Pancreas (tissue), 10 donors: Measurements from ENCODE around the gene F2R. TPM values are rescaled to one million over a fixed set of nuclear protein-coding genes. Genes with fewer than 3 reads are reported as not detected.

ENCODE experiments used
- ATAC-seq, 4 donors: fragments of 200-7000 bp; cut with Tn5 transposase; one replicate each; pipeline versions ENCODE4 v1.8.0 to v1.9.1; 2020; ENCODE audit warnings: mild to moderate bottlenecking in 4 of 4, moderate library complexity in 4 of 4
- DNase-seq, 6 donors: peaks; one replicate each; pipeline ENCODE4 v3.0.0-alpha.2; 2020
- FAIRE-seq: peaks from 2 replicates; lab custom pipeline; 2012; peaks lifted over from hg19 to GRCh38; lab: Jason Lieb, UNC
- H3K27ac ChIP-seq, 4 donors: fragments of 200-600 bp; sonication (generic); 1 replicate in 3 of 4; 2 replicates in 1 of 4; pipeline versions ENCODE4 v1.5.0 to v1.8.0; 2020
- H3K27me3 ChIP-seq, 4 donors: fragments of 200-600 bp; one replicate each; pipeline ENCODE4 v1.8.0; 2021
- H3K36me3 ChIP-seq, 3 donors: fragments of 200-600 bp; sonication (generic) in 1 of 3; one replicate each; pipeline versions ENCODE4 v1.5.0 to v1.8.0; 2020 to 2021
- H3K4me1 ChIP-seq, 3 donors: fragments of 200-600 bp; one replicate each; pipeline ENCODE4 v1.8.0; 2021
- H3K4me3 ChIP-seq, 4 donors: fragments of 200-600 bp; sonication (generic) in 2 of 4; one replicate each; pipeline versions ENCODE4 v1.5.0 to v1.8.0; 2020 to 2021
- H3K9me3 ChIP-seq, 4 donors: fragments of 200-600 bp; one replicate each; pipeline ENCODE4 v1.8.0; 2021
- CTCF ChIP-seq, 4 donors: fragments of 200-600 bp; sonication (generic) in 3 of 4; IDR thresholded peaks; one replicate each; pipeline versions ENCODE4 v1.5.0 to v1.8.0; 2021; ENCODE audit warnings: antibody characterized with exemption in 4 of 4
- WGBS, 2 donors: extraction: QIAGEN DNeasy Blood & Tissue Kit; methylation state at CpG; one replicate each; pipeline ENCODE4 v1.1.7; 2013; 5-methylcytosine and 5-hydroxymethylcytosine counted together
- intact Hi-C, 3 donors: fragments of 100-400 bp; cut with DNase I; formaldehyde crosslinking; loops; one replicate each; pipeline versions ENCODE4 v1.11.1 to v1.14.2; 2022
- polyA plus RNA-seq, 2 donors: library from polyadenylated mRNA; stranded (reverse); fragments of 200-250 nt; gene quantifications; one replicate each; pipeline ENCODE4 v1.2.3, GENCODE V29; 2013
- total RNA-seq, 6 donors: library from RNA; stranded (reverse); fragmentation: NEBNext Ultra II Directional in 4 of 6; extraction: Animal tissue kit (Norgen Biotek cat#: 25700) in 4 of 6; gene quantifications; one replicate each; pipeline versions ENCODE4 v1.2.1 to v1.2.4, GENCODE V29; 2021 to 2023
- donor health status: healthy with polysubstance abuse.
- donor health status: DM: no; HTN: no; CAD: no; lungs with moderate emphysema.
- donor health status: DM: no; HTN: no; CAD: no.
- donor health status: control.
- donor health status: control.
- donor health status: Bipolar disorder and iron deficiency.
- donor health status: DM: yes; HTN: yes; CAD: no.
- donor health status: DM: no; HTN: no; CAD: no.
- donor health status: DM: no; HTN: no; CAD: no.
- donor health status: DM: yes; HTN: yes; CAD: no.

The F2R gene
- total and polyA plus RNA-seq, 8 donors: 0.38 to 15.0 (median 1.7) TPM

DNA sequence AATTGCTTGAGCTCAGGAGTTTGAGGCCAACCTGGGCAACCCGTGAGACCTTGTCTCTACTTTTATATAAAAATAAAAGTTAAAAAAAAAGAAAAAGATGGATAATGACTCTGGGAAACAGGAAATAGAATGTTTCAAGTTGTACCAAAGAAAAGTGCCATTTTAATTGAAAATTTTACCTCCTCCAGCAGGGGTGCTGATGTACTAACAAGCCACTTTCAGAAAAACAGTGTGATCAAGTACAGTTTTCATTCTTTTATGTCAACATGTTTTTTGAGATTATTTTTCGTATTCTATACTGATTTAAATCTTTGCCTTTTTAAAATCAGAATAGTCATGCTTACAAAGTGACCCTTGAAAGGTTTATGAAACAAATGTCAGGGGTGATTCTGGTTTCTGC lies 30.8 kb downstream of the F2R start:
- H3K27ac ChIP-seq: no peak overlapping the region
- no peaks in the 10 kb centered on the region for H3K4me1 ChIP-seq
- H3K4me3 ChIP-seq: no peak overlapping the region
- no peak for TF ChIP-seq CTCF (IDR thresholded peaks at IDR 0.05)
- no peaks in the 10 kb centered on the region for H3K27me3 ChIP-seq
- DNase-seq (no peak), FAIRE-seq (no peak), ATAC-seq (no peak)
- H3K9me3 ChIP-seq: no peaks in the 10 kb centered on the region
- 70 to 86% methylated on average over 2 of the region's 2 CpGs for WGBS, 2 donors
- intact Hi-C loops: no loop called here
- H3K36me3 ChIP-seq: no peaks in the 10 kb centered on the region

DNA sequence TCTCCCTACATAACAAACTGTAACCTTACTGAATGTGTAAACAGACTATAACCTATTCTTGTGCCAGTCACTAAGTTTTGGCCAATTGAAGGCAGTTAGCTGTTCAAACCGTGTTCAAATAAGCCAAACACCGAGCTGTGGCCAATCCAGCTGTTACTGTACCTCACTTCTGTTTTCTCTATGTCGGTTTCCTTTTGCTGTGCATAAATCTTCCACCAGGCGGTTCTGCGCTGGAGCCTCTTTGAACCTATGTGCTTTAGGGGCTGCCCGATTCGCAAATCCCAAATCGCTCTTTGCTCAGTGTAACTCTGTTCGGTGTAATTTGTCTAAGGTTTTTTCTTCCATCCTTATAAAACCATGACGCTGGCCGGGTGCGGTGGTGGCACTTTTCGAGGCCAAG lies 31.8 kb downstream of the F2R start:
- no peaks in the 10 kb centered on the region for H3K27me3 ChIP-seq
- H3K9me3 ChIP-seq: no peaks in the 10 kb centered on the region
- no peaks in the 10 kb centered on the region for H3K36me3 ChIP-seq
- DNase-seq (no peak), FAIRE-seq (no peak), ATAC-seq (no peak)
- TF ChIP-seq CTCF (IDR thresholded peaks at IDR 0.05): no peak
- H3K27ac ChIP-seq: no peak overlapping the region
- no peak overlapping the region for H3K4me3 ChIP-seq
- WGBS, 2 donors: 88 to 89% methylated on average over 13 of the region's 13 CpGs
- H3K4me1 ChIP-seq: no peaks in the 10 kb centered on the region
- intact Hi-C loops: no loop called here

DNA sequence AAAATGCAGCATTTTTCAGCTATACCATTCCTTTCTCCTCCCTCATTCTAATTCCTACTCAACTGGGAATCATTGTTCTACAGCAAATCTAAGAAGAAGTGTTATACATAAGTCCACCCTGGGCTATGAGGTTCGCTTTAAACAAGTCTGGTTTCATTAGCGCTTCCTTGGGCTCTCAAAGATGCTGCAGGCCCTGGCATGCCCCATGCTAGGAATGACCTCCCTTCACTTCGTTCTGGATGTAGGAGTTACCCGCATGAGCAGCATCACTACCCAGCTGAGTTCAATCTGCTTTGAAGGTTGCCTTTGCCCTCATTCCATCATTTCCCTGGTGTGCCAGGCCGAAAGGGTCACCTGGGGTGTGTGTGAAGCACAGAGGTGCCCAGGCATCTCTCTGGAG lies 35.4 kb downstream of the F2R start:
- ATAC-seq (no peak), DNase-seq (no peak), FAIRE-seq (no peak)
- Histone ChIP-seq H3K36me3 (no peaks in the 10 kb centered on the region), H3K27ac (no peak overlapping the region), H3K27me3 (no peaks in the 10 kb centered on the region), H3K4me1 (no peaks in the 10 kb centered on the region), H3K9me3 (no peaks in the 10 kb centered on the region), H3K4me3 (no peak overlapping the region)
- no peak for TF ChIP-seq CTCF (IDR thresholded peaks at IDR 0.05)
- intact Hi-C loops: no loop called here
- 79 to 85% methylated on average over 5 of the region's 5 CpGs for WGBS, 2 donors

- H3K4me3 ChIP-seq: no peak overlapping the region
- ATAC-seq (no peak), DNase-seq (no peak), FAIRE-seq (no peak)
- H3K9me3 ChIP-seq: no peaks in the 10 kb centered on the region
- WGBS, 2 donors: 59 to 65% methylated on average over 3 of the region's 3 CpGs
- TF ChIP-seq CTCF (IDR thresholded peaks at IDR 0.05): no peak
- H3K4me1 ChIP-seq: no peaks in the 10 kb centered on the region
- intact Hi-C loops: no loop called here
- H3K27ac ChIP-seq: no peak overlapping the region
- H3K36me3 ChIP-seq: no peaks in the 10 kb centered on the region
- H3K27me3 ChIP-seq: no peaks in the 10 kb centered on the region
Observed at GRCh38 chr5:76754668-76755078, 38.7 kb downstream of the F2R start.

DNA sequence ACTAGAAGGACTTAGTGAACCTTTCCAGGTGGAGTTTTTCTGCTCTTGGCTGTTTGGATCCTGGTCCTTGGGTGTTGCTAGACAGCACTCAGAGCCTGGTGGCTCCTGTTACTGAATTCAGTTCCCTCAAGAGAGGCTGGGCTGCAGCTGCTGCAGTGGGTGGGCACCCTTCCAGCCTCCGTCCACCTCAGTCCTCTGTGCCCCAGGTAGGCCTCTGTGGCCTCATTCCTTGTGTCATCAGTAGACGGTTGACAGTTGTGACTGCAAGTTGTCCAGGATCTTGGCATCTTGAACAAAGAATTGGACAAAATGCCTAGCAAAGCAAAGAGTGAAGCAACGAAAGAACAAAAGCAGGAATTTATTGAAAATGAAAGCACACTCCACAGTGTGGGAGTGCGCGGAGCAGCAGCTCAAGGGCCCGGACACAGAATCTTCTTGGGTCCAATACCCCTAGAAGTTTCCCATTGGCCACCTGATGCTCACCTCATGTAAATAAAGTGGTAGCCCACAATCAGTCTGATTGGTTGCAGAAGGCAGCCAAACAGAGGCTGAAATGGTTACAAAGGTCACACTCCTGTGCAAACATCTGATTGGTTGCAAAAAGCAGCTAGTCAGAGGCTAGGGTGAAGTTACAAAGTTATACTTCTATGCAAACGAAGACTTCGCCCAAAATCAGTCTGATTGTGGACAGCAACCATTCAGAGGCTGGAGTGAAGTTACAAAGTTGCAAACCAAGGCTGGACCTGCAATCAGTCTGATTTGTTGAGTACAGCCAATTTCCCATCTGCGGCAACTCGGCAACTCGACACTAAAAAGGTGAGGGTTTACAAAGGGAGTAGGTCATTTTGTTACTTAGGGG lies 40.1 kb downstream of the F2R start:
- no peaks in the 10 kb centered on the region for H3K4me1 ChIP-seq
- no peak overlapping the region for H3K4me3 ChIP-seq
- H3K27me3 ChIP-seq: no peaks in the 10 kb centered on the region
- ATAC-seq (no peak), FAIRE-seq (no peak), DNase-seq (no peak)
- H3K9me3 ChIP-seq: no peaks in the 10 kb centered on the region
- H3K36me3 ChIP-seq: no peaks in the 10 kb centered on the region
- no peak for TF ChIP-seq CTCF (IDR thresholded peaks at IDR 0.05)
- WGBS, 2 donors: 85 to 86% methylated on average over 11 of the region's 11 CpGs
- H3K27ac ChIP-seq: no peak overlapping the region
- intact Hi-C loops: no loop called here
